Activated T-cell treated with anti-CD3 and anti-CD28 coated beads, Interleukin-2, amount 50 U/mL, for 48 hours (primary cell): ENCODE results near the gene NFATC4.
"Not testable (repeated sequence)": the region's sequence is repeated elsewhere in the genome, so short reads cannot be mapped to it uniquely, and the experiment has no call there.

ENCODE experiments used
- DNase-seq, 2 experiments: peaks; one replicate each; pipeline ENCODE4 v3.0.0-alpha.2; 2020

The NFATC4 gene

DNA sequence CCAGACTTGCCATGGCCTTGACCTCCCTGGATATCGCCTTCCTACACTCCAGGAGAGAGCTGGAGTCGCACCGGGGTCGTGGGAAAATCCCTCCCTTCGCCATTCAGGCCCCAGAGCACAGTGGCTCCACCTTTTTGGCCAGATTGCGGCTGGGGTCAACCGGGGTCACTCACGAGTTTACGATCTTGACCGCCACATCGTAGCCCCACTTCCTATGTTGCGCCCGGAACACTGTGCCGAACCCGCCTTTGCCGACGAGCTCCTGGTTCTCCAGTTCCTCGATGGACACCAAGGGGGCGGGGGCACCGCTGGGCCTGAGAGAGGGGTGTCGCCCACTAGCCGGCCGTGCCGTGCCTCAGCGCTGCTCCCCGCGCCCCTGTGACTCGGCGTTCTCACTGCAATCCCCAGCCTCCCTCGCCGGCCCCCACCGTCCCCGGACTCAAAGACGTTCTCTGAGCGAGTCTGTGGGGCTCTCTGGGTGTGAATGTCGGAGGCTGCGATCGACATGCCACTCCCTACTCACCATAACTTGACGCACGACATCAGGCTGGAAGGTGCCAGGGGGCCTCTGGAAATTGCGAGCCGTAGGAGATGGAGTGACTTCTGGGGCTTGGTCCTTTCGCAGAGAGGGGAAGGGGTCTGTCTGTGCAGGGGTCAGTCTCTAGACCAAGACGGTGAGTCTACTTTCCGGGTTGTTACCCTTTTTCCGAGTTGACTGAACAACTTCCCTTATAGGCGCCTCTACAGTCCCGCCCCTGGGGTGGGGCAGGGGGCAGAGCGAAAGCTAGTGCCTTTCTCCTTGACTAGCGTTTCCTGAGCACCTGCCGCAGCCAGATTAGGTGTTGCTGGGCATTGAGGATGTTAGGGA is 28.5 kb upstream of the NFATC4 start, which contains the start of gene RIPK3:
TSS of gene RIPK3 (minus strand) at position 708 of the 868 bp plus-strand sequence. CDS start at position 543, 165 bp downstream.
- DNase-seq: peak; percentile 79 to 80

- no peak for DNase-seq
These were observed 27.4 kb upstream of the NFATC4 start for GRCh38 chr14:24340606-24341005.

GRCh38 chr14:24342889-24343288 is 25.1 kb upstream of the NFATC4 start:
- DNase-seq: no peak

DNA sequence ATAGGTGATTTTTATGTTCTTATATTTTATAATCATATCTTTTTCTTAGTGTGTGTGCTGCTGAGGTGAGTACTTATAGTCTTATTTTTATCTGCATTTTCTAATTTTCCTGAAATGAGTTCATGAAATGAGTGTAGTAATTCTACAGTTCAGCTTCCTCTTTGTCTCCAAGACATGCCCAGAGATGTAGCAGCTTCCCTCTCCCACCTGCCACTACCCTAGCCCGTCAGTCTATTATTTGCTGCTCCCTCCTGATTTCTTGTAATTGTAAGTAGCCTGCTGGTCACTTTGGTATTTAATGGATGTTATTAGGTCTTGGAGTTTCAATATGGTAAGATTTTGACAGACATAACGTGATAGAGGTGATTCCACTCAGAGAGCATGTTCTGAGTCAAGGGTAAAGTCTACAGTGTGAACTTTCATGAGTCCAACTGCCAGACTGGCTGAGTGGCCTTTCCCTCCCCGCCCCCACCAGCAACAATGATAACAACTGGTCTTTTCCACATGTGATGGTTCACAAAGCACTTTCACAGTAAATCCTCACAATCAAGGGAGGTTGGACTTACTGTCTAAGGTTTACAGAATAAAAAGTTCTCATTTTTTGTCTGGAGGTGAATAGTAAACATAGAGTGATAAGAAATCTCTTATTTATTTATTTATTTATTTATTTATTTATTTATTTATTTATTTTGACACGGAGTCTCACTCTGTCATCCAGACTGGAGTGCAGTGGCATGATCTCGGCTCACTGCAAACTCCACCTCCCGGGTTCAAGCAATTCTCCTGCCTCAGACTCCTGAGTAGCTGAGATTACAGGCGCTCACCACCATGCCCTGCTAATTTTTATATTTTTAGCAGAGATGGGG is 24.0 kb upstream of the NFATC4 start:
- DNase-seq: no peak

DNA sequence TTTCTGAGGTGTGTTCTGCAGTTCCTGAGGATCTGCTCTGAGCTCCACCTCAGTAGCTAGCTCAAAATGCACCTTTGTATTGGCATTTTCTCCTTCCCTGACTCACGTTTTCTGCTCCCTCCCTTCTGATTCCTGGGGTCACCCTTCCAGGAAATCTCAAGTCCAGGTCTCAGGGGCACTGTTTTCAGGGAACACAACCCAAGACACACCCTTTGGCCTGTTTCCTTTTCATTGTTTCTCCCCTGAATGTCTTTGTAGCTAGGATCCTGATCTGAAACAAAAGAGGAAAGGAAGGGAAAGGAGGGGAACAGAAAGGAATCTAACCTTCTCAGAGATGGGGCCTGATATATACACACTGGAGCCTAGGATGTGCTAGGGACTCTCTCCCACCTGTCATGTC is 20.9 kb upstream of the NFATC4 start:
- DNase-seq: no peak

- DNase-seq: no peak
These were observed 19.8 kb upstream of the NFATC4 start for GRCh38 chr14:24348186-24348585.

GRCh38 chr14:24349742-24350141 is 18.2 kb upstream of the NFATC4 start:
- no peak for DNase-seq

- no peak for DNase-seq
These were observed 16.5 kb upstream of the NFATC4 start for GRCh38 chr14:24351517-24351916.

- DNase-seq: no peak
These were observed 14.2 kb upstream of the NFATC4 start for GRCh38 chr14:24353559-24354481.

DNA sequence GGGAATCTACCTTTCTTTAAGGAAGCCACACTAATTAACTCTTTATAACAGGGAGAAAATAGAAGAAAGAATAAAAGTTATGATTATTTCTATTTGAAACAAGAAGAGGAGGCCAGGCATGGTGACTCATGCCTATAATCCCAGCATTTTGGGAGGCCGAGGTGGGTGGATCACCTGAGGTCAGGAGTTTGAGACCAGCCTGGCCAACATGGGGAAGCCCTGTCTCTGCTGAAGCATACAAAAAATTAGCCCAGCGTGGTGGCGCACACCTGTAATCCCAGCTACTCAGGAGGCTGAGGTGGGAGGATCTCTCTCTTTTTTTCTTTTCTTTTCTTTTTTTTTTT is 13.5 kb upstream of the NFATC4 start:
- not testable (repeated sequence) for DNase-seq

DNA sequence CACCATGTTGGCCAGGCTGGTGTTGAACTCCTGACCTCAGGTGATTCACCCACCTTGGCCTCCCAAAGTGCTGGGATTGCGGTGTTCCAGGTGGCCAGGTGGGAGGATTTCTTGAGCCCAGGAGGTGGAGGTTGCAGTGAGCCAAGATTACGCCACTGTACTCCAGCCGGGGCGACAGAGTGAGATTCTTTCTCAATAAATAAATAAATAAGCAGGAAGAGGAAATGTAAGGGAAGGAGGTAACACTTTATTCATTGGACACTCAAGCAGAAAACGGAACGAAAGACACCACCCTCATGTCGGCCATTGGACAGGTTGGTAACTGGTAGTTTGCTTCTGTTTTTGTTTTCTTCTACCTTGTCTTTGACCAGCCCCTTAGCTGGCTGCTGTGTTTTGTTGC is 13.0 kb upstream of the NFATC4 start:
- DNase-seq: no peak

DNA sequence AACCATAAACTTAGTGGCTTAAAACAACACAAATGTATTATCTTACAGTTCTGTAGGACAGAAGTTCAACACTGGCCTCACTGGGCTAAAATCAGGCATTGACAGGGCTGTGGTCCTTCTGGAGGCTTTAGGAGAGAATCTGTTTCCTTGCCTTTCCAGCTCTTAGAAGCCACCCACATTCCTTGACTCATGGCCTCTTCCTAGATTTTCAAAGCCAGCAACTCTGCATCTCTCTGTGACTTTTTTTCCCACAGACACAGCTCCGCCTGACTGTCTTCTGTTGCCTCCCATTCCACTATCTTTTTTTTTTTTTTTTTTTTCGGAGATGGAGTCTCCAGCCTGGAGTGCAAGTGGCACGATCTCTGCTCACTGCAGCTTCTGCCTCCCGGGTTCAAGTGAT is 11.8 kb upstream of the NFATC4 start:
- no peak for DNase-seq

DNA sequence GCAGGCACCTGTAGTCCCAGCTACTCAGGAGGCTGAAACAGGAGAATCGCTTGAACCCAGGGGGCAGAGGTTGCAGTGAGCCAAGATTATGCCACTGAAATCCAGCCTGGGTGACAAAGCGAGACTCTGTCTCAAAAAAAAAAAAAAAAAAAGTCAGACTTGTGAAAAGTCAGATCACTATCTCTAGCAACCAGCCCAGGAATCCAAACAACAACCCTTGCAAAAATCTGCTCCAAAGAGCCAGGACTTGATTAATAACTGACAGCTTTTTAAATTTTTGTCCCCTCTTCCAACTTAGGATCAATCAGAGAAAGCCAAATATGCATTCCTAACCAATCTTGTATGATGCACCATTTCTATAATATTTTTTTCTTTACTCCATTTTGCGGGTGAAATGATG is 7.7 kb upstream of the NFATC4 start:
- DNase-seq: no peak

GRCh38 chr14:24361326-24361725 is 6.7 kb upstream of the NFATC4 start:
- no peak for DNase-seq

DNA sequence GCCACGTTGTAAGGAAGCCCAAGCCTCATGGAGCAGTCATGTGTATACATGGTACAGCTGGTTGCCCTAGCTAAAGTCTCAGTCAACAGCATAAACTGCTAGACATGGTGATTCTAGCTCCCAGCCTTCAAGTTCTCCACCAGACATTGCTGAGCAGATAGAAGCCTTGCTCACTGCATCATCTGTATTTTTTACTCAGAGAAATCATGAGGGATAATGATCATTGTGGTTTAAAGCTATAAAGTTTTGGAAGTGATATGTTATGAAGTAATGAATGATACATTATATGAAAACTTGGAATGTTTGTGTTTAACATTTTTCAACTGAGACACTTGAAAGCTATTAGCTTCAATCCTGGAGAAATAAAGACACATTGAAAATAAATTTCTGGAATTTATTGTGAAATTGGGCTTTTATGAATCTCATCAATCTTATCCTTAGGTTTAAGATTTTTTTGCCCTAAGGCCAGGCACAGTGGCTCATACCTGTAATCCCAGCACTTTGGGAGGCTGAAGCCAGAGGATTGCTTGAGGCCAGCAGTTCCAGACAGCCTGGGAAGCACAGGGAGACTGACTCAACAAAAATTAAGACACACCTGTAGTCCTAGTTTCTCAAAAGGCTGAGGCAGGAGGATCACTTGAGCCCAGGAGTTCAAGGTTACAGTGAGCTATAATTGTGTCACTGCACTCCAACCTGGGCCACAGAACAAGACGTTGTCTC is 5.6 kb upstream of the NFATC4 start:
- DNase-seq: no peak

DNA sequence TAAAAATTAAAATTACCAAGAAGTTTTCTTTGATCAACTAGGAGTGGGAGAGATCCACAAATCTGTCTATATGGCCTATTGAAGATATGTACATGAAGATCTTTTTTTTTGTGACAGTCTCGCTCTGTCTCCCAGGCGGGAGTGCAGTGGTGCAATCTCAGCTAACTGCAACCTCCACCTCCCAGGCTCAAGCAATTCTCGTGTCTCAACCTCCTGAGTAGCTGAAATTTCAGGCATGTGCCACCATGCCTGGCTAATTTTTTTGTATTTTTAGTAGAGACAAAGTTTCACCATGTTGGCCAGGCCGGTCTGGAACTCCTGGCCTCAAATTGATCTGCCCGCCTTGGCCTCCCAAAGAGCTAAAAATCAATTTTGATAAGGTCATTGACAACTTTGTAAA is 4.6 kb upstream of the NFATC4 start:
- no peak for DNase-seq

DNA sequence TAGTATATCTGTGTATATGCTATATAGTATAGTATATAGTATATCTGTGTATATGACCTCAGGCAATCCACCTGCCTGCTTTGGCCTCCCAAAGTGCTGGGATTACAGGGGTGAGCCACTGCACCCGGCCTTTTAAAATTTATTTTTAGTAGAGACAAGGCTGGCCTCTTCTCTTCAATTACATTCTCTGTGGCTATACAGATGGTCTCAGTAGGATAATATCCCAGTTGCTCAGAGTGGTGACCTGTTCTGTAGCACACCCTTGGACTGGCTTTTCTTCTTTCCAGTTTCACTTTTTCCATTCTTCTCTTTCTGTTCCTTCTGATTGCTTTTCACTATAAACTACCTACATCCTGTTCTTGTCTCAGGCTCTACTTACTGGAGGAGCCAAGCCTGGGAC is 3.1 kb upstream of the NFATC4 start:
- DNase-seq: no peak

DNA sequence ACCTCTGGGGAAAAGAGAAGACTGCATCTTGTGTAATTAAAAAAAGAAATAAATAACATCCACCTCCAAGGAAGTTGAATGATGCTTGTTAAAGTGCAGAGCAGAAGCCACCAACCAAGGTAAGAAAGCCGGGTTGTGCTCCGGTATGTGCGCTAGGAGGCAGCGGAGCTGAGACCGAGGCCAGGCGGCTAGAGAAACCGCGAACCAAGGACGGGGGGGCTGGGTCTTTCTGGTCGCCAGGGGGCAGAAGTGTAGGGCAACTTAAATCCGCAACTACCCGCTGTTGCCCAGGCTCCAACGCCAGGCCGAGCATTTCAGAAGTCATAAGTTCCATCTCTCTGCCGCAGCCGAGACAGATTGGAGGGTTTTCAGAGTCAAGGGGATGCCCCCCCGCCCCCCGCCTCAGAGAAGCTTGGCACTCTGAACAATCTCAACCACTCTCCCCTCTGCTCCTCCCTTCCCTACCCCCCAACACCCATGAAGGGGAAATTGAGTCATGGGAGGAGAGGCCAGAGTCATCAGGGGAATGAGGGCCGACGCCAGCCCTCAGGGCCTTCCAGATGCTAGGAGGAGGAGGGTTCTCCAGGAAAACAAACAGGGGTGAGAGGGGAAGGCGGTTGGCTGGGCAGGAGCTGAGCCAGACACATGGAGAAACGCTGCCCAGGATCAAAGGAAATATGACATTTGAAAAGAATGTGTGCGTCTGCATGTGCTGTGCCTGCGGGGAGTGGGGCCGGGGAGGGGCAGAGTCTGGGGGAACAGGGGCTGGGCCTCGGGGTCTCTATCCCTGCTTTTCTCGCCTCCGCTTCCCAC is 2.2 kb upstream of the NFATC4 start:
- DNase-seq: peak; percentile 81 to 85

GRCh38 chr14:24366413-24366720 is 1.6 kb upstream of the NFATC4 start:
- DNase-seq: no peak

- peak; percentile 59 to 63 for DNase-seq
These were observed 1.1 kb upstream of the NFATC4 start for GRCh38 chr14:24366721-24367513.

DNA sequence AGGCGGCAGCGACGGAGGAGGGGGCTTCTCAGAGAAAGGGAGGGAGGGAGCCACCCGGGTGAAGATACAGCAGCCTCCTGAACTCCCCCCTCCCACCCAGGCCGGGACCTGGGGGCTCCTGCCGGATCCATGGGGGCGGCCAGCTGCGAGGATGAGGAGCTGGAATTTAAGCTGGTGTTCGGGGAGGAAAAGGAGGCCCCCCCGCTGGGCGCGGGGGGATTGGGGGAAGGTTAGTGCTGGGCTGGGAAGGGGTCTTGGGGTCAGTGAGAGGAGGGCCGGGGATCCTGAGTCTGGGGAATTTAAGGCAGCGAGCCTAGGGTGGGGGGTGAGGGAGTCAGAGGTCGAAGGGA is 203 bp downstream of the NFATC4 start:
- DNase-seq: no peak
